PC-3 (cell line): ENCODE data around the gene EGFLAM.

ENCODE experiments used
- CTCF ChIP-seq: fragments of 300-600 bp; sonication (generic); conservative IDR thresholded peaks from 2 replicates; pipeline ENCODE4 v1.5.1; 2017; ENCODE audit warnings: antibody characterized with exemption, low read depth, mild to moderate bottlenecking, low read length
- EZH2 ChIP-seq: fragments of 300-600 bp; sonication (generic); IDR thresholded peaks from one replicate; pipeline ENCODE4 v1.6.1; 2017; ENCODE audit warnings: antibody characterized with exemption, mild to moderate bottlenecking, low read length; ENCODE audit not compliant: unreplicated experiment

DNA sequence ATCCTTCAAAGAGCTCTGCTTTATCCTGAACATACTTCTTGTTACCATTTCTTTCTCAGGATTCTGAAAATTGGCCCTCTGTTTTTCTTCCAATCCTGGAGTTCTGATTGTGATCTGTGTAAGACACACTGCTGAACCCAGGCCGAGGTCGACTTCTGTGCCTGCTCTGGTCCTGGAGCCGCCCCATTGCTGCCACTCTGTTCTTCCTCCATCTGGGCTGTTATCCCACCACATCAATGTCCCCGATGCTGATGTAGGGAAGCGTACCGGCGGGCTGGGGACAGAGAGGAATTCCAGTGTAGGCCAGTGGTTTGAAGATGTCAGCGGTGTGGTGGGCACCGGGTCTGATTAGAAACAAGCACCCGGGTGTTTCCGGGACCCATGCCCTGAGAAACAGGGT, 195.6 kb downstream of the EGFLAM start:
- no peak for TF ChIP-seq CTCF
- TF ChIP-seq EZH2: no peak
